Fibroblast of the conjunctiva (primary cell): ENCODE measurements around the gene CCDC17.

ENCODE experiments used
- DNase-seq: peaks from one replicate; pipeline ENCODE4 v3.0.0-alpha.2; 2010; ENCODE audit warnings: low read depth

The CCDC17 gene

DNA sequence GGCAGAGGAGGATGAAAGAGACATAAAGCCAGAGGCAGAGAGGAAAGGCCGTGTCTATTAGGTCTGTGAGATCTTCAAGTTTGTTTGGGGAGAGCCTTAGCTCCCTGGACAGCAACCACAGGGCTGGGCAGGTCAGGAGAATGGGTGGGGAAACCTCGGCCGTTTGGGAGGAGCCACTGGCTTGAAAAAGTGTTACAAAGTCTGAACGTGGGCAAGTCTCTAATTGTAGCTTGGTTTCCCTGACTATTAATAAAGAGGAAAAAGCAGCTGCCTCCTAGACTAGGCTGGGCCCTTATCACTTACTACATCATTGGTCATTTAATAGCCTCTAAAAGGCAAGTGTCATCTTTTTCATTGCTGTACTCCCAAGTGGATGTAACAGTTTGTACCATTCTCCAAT, at the start of gene CCDC17:
Gene CCDC17, minus strand, starts transcription at position 83 of the 400 bp plus-strand sequence. CDS start 145 bp downstream, outside the sequence.
- no peak for DNase-seq

DNA sequence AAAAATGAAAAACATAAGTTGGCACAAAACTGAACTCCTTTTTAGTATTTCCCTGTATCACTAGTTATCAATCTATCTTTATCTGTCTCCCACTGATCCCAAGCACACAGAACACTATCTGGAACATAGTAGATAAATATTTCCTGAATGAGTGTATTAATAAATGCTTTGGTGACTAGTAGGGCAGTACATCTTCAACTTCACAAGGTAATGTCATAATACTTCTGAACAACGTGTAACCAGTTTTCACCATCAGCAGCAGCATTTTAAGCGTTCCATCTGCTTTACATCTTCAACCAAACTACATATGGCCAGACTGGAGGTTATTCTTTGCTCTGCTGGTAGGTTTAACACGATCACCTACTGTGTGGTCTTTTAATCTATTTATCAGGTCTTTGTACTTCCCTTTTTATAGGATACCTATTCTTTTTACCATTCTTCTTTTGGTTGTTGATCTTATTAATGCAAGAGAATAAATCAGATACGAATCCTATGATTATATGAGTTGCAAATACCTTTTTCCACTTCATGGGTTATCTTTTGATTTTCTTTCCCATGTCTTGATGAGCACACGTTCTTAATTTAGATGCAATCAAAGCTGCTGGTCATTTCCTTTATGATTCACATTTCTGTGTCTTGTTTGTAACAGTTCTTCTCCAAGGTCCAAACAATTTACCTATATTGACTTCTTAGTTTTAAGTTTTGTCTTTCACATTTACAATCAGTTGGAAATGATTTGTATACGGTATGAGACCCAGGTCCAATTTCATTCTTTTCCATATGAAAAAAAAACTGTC, 46.2 kb upstream of the CCDC17 start:
- no peak for DNase-seq

DNA sequence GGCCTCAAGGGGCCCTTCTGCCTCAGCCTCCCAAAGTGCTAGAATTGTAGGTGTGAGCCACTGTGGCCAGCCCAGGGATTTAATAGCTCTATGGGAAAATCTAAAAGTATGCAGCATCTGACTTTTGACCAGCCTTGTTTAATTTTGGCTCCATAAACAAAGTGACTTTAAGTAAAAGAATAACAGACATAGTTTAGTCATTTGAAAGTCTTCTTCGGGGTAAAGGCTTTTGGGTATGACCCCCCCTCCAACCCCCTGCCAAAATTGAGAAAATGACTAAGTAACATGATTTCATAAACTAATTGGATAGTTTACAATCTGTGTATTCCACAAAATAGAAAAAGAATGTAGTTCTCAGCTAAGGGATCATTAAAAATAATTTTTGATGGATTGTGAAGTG, 45.5 kb upstream of the CCDC17 start:
- DNase-seq: no peak

DNA sequence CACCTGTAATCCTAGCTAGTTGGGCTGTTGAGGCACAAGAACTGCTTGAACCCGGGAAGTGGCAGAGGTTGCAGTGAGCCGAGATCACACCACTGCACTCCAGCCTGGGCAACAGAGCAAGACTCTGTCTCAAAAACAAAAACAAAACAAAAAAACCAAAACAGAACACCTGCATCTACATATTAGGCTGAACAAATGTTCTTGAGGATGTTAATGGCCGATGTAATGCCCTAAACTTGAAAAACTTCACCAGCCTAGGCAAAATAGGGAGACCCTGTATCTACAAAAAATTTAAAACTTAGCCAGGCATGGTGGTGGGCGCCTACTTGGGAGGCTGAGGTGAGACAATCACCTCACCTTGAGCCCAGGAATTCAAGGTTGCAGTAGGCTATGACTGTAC, 44.7 kb upstream of the CCDC17 start:
- no peak for DNase-seq

DNA sequence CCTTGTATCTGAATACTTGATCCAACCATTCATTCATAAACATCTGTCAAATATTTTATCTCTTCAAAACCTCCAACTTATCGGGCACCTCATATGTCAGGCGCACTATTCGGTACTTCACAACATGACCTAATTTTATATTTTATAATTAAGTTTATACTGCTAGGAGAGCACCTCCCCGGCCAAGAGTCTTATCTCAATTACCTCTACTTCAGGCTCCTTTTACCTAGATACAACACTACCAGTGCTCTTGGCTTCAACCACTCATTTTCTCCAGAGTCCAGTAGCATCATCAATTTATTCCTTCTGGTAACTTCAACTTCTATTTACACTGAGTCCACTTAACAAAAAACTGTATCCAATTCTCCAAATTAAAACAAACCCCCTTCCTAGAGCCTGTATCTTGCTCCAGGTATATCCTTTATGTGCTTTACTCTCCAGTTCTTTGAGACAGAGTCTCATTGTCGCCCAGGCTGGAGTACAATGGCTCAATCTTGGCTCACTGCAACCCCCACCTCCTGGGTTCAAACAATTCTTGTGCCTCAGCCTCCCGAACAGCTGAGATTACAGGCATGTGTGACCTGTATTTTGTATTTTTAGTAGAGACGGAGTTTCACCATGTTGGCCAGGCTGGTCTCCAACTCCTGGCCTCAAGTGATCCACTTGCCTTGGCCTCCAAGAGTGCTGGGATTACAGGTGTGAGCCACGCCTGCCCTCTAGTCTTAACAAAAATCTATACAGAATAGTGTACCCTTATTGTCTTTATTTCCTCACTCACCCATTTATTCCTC, 43.7 kb upstream of the CCDC17 start:
- no peak for DNase-seq

DNA sequence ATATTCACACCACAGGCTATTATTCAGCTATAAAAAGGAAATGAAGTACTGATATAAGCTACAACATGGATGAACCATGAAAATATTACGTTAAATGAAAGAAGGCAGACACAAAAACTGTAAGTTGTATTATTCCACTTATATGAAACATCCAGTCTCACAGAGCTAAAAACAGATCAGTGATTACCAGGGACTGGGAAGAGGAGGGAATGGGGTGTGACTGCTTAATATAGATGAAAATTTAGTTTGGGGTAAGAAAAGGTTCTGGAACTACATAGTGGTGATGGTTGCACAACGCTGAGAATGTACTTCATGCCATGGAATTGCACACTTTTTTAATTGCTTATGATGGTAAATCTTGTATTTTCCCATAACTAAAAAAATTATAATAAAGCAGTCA, 43.0 kb upstream of the CCDC17 start:
- no peak for DNase-seq

DNA sequence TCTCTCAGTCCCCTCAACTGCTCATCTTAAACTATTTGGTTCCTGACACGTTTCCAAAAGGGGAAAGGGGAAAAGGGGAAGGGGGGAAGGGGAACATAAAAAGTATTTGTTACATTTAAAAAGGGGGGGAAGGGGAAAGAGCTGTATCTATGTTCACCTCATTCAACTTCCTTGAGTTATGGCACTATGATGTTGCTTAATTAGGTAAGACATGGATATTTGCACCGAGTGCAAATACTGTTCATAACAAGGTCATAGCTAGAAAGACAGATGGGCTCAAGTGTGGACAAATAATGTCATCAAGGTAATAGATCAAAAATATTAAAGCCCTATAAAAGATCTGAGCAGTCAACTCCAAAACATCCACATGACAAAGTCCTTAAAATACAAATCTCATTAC, 36.5 kb upstream of the CCDC17 start:
- no peak for DNase-seq

DNA sequence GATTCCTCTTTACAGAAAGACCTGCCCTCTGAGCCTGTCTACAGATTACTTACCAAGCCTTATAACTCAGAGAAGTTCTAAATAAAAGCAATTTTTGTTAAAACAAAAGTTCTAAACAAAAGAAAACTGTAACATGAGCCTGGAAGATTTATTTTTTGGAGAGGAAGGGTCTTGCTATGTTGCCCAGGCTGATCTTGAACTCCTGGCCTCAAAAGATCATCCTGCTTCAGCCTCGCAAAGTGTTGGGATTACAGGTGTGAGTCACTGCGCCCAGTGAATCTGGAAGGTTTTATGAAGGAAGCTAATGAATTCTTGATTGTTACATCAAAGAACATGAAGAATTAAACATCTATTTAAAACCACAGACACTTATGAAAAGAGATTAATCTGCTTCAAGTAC, 35.4 kb upstream of the CCDC17 start:
- DNase-seq: no peak

DNA sequence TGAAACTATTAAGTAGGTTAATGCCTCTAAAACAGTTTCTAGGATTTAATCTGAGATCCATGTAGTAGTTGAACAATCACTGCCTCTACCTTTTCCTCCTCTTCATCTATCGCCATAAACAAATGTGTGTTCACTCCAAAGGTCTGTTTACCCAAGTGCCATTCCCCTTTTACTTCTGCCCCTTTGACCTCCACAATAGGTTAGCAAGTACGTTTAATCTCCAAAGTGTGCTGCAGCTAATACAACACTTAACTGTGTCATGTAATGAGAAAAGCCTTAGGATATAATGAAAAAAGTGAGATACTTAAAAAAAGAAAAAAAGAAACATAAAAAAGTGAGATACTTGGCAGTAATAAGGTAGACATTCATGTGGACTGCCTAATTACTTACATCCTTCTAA, 34.3 kb upstream of the CCDC17 start:
- DNase-seq: no peak

DNA sequence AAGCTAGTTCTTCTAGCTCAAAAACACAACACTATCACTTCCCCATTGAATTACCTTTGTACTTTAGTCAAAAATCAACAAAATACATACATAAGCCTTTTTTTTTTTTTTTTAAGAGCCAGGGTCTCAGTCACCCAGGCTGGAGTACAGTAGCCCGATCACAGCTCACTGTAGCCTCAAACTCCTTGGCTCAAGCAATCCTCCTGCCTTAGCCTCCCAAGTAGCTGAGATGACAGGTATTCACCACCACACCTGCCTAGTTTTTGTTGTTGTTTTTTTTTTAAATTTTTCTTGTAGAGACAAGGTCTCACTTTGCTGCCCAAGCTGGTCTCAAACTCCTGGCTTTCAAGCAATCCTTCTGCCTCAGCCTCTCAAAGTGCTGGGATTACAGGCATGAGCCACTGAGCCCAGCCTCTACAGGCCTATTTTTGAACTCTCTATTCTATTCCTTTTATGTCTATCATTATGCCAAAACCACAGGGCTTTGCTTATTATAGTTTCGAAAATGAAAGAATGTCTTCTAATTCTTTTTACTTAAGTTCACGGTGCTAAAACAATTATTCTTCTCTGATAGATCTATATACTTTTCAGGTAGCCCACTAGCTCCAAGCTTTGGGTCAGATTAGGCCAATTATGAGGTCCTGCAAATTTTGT, 32.8 kb upstream of the CCDC17 start:
- no peak for DNase-seq

DNA sequence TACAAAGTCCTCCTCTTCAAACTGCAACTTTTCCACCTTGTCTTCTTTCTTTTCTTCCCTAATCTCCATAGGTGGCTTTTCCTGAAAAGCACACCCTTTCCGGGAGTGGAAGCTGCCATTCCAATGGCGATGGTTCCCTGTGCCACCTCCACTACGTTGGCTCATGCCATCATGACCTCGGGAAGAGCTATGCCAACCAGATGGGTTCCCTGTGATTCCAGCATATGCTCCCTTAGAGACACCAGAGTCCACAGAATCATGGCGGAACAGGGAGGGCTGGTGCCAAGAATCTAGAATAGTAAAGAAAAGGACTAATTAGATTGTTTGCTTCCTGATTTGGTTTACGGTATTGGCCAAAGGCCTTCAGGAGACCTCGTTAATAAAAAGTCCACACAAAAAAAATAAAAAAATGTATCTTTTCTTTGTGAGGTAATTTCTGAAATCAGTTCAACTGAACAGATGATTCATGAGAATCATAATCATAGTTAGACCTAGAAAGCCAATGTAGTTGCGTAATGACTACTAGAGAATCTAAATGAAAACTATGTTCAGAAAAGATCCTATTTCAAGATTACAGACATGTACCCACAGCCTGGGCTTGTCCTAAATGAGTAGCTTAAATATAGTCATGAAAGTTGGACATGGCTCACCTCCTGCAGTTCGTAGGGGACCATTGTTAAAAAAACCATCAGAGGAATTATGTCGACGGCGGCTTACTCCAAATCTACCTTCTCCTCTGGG, 30.9 kb upstream of the CCDC17 start:
- DNase-seq: no peak

DNA sequence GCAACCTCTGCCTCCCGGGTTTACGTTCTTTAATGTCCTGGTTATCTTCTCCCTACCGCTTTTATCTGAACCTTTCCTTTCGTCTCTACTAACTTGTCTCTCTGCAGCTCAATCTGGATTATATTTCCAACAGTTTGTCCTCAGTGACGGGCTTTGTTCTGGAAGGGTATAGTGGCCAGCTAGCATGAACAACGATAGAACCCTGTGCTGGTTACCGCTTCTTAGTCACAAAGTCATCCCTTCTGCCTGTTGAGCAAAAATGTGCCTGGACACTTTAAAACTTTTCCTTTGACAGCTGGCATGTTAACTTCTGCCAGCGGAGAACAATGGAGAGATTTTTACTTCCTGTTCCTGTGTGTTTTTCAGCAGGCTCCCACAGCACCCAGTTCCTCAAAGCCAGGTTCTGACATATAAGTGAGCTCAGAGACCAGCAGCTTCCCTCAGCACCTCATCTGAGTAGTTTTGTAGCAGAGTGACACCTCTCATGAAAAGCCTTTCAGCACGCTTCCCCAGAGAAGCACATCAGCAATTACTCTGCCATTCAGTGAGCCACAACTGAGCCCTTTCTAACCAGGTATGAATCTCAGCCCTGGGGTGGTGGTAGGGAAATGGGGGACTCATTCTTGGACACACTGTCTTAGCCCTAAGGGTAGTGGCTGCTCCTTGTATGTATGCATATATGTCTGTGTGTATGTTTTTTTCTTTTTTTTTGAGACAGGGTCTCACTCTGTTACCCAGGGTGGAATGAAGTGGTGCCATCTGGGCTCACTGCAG, 23.6 kb upstream of the CCDC17 start:
- no peak for DNase-seq

DNA sequence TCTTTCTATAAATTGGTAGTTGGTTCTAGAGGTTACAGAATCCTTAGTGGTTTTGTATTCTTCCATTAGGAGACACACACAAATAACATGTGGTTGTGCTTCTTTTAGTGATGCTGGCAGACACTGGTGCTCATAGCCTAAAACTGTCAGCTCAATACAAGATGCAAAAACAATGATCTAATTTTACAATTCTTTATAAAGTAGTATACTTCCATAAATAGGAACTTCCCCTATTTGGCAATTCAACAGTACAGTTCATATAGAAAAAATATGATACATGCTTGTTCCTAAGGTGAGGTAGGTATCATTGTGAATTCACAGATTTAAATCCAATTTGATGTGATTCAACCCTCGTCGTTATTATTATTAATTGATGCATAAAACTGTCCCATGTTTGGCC, 20.8 kb upstream of the CCDC17 start:
- DNase-seq: no peak

DNA sequence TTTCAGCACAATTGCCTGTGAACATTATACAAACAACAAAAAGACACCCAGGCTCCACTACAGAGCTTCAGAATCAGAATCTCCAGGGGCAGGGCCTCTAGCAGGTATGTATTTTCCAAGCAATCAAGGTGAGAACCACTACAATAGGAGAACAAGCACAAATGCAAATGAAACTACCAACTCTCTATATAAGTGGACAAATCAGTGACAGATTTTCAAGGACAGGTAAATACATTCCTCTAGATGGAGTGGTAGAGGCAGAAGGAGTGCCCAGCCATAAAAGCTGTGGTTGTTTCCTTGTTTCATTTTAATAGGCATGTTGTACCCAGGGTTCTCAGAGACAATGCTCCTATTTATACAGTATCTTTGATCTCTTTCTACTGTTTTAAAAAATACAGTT, 20.1 kb upstream of the CCDC17 start:
- DNase-seq: no peak

DNA sequence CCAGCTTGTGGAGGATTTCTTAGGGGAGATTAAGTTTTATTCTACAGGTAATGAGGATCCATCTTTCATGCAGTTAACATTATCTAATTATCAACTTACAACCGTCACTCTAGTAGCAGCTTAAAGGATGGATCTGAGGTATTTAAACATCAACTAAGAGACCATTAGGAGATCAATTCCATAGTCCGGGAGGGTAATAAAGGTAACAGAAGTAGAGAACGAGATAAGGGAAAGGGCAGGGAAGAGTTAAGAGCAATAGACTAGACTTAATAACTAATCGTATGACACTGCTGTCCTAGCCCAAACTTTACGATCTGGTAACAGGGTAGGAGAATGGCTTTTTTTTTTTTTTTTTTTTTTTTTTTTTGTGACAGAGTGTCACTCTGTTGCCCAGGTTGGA, 19.5 kb upstream of the CCDC17 start:
- DNase-seq: no peak

DNA sequence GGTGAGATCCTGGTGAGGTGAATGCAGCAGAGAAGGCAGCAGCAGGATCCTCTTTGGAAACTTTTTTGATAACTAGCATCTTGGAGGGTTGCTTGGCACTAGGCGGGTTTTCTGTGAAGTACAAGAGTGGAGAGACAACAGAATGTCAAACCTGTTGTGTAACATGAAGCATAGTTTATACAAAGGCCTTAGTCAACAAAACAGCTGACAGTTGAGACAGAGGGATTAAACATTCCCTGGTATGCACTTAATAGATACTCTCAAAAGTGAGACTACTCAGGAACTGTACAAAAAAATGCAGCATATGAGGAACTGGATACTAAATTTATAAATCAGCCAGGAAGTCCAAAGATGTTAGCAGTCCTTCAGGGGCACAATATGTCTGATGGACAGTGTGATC, 16.4 kb upstream of the CCDC17 start:
- no peak for DNase-seq

DNA sequence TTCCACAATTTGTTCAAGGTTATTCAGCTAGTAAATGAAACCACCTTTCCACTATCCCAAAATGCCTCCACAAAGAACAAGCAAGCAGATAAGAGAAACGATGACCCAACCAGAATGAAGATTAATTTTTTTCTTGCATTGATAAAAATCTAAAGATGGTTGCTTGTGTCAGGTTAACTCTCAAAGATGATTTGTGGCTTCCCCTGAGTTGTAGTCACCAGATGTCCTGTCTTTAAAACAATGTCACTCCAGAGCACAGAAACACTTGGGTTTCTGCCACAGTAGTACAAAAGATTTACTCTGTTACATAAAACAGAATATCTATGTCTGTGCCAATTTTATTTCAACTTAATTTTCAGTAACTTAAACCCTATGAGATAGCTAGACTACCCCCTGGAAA, 11.4 kb upstream of the CCDC17 start:
- DNase-seq: no peak

DNA sequence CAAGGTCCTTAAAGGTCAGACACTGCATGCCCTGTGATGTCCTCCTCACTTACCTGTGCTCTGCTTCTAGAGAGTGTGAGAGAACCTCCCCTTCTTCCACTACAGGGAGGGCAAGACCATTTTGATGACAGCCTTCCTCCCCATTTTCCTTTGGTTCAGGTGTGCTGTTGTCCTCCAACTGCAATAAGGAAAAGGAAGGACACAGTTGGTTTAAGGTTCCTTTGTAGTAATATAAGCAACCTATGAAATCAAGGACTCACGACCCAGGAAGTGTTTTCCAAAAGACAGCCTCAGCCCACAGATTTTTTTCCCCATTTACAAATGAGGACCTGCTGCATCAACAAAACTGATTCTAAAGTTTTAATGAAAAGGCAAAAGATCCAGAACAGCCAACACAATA, 6.6 kb upstream of the CCDC17 start:
- no peak for DNase-seq

DNA sequence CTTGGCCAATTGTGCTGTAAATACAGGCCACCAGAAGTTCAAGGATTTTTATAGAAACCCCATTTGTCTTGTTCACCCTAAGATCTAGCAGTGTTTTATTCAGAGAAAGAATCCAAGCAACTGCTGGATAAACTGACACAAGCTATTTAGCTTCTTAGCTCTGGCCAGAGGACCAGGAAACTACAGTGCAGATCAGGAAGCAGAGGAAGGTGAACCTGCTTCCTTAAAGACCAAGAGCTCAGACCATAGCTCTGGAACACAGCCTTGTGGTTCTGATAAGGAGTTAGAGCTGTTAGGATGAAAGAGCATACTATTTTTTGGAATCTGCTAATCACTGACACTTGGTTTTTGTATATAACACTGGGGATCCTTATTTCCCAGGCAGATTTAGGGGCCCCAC, 5.2 kb upstream of the CCDC17 start:
- no peak for DNase-seq

DNA sequence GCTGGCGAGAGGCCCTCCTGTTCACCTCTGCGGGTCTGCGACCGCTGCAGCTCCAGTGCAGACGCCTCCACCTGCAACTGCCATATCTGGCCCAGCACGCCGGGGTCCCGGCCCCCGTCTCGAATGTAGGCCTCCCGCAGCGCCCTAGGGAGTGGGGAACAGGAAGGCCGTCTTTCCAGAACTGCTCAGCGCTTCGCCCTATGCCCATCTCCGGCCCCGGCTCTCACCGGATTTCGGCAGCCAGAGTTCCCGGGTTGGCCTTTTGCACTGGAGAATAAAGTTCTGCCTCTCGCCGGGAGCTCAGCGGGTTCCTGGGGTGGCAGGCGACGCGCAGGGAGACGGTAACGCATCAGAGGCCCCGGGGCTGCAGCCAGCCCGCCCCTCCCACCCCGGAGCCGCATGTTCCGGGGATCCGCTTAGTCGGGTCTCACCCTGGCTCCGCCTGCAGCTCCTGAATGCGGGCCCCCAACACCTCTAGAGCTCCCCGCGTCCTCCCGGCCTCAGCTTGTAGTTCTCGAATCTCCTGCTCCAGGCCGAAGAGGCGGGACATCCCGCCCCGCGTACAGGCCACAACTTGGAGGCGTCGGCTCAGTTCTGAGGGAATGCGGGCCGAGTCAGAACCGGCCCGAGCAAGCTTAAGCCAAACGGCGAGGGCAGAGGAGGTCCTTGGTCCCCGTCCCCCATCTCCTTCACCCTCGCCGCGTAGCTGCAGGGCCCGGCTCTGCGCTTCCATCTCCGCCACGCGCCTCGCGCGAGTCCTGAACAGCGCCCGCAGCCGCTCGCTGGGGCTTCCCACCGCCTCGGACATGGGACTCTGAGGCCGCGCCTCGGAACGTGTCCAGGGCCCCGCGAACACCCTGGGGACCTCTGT, 1.1 kb downstream of the CCDC17 start:
- DNase-seq: no peak
